CD14-positive monocyte (primary cell): Measurements from ENCODE around the gene CD40LG. TPM values are rescaled to one million over a fixed set of nuclear protein-coding genes. Genes with fewer than 3 reads are reported as not detected.

Source experiments
- DNase-seq, 3 donors: peaks; one replicate each; pipeline ENCODE4 v3.0.0-alpha.2; 2011 to 2022
- H2AFZ ChIP-seq: 2 replicates; pipeline ENCODE4 v1.6.0; 2012; ENCODE audit warnings: mild to moderate bottlenecking, low read depth, low read length, inconsistent platforms; ENCODE audit not compliant: insufficient read depth, poor library complexity, severe bottlenecking
- H3K27ac ChIP-seq, 2 donors: 1 replicate in 1 of 2; 2 replicates in 1 of 2; pipeline ENCODE4 v1.5.1; 2012 to 2013; ENCODE audit warnings: low read length in 2 of 2, control low read depth in 1 of 2, inconsistent platforms in 1 of 2, low read depth in 1 of 2, mild to moderate bottlenecking in 1 of 2
- H3K27me3 ChIP-seq, 2 donors: one replicate each; pipeline versions ENCODE4 v1.6.0 to v1.6.1; 2011 to 2013; ENCODE audit warnings: low read length in 2 of 2; ENCODE audit not compliant: control insufficient read depth in 2 of 2, insufficient read depth in 2 of 2
- H3K36me3 ChIP-seq, 2 donors: replicated peaks in 1 of 2; 1 replicate in 1 of 2; 2 replicates in 1 of 2; pipeline versions ENCODE4 v1.5.1 to v1.6.1; 2012 to 2013; ENCODE audit warnings: low read length in 2 of 2, control low read depth in 1 of 2, inconsistent platforms in 1 of 2, mild to moderate bottlenecking in 1 of 2; ENCODE audit not compliant: insufficient read depth in 2 of 2, control insufficient read depth in 1 of 2
- H3K4me1 ChIP-seq, 2 donors: 1 replicate in 1 of 2; 2 replicates in 1 of 2; pipeline versions ENCODE4 v1.5.1 to v1.6.1; 2012 to 2013; ENCODE audit warnings: low read length in 2 of 2, control low read depth in 1 of 2, inconsistent platforms in 1 of 2, mild to moderate bottlenecking in 1 of 2, moderate library complexity in 1 of 2; ENCODE audit not compliant: insufficient read depth in 2 of 2, control insufficient read depth in 1 of 2
- H3K4me2 ChIP-seq: replicated peaks from 2 replicates; pipeline ENCODE3; 2012; ENCODE audit warnings: low read length, moderate library complexity, mild to moderate bottlenecking; ENCODE audit not compliant: poor library complexity, severe bottlenecking; ENCODE audit errors: extremely low read depth
- H3K4me3 ChIP-seq, 3 experiments: fragments of 200-600 bp in 1 of 3; sonication (generic) in 1 of 3; replicated peaks in 1 of 3; 1 replicate in 2 of 3; 2 replicates in 1 of 3; pipeline ENCODE4 v1.5.1; 2011 to 2013; ENCODE audit warnings: low read length in 3 of 3, mild to moderate bottlenecking in 3 of 3, control low read depth in 2 of 3, low read depth in 2 of 3, inconsistent platforms in 1 of 3, moderate library complexity in 1 of 3
- H3K79me2 ChIP-seq: 2 replicates; pipeline ENCODE4 v1.6.0; 2012; ENCODE audit warnings: mild to moderate bottlenecking, control low read depth, inconsistent platforms, low read length, moderate library complexity; ENCODE audit not compliant: insufficient read depth
- H3K9ac ChIP-seq: 2 replicates; pipeline ENCODE4 v1.6.0; 2017; ENCODE audit warnings: low read length, mild to moderate bottlenecking; ENCODE audit not compliant: insufficient read depth, poor library complexity, severe bottlenecking
- H3K9me3 ChIP-seq, 2 donors: replicated peaks in 1 of 2; 1 replicate in 1 of 2; 2 replicates in 1 of 2; pipeline versions ENCODE4 v1.5.1 to v1.6.1; 2012 to 2013; ENCODE audit warnings: low read length in 2 of 2, control low read depth in 1 of 2; ENCODE audit not compliant: control insufficient read depth in 1 of 2, insufficient read depth in 1 of 2
- H4K20me1 ChIP-seq: 2 replicates; pipeline ENCODE4 v1.6.0; 2012; ENCODE audit warnings: mild to moderate bottlenecking, low read length, control low read depth, moderate library complexity; ENCODE audit not compliant: insufficient read depth
- H3K27ac Mint-ChIP-seq, 7 donors: one replicate each; pipeline ENCODE4 v1.8.0; 2020; ENCODE audit warnings: mild to moderate bottlenecking in 7 of 7, mixed read lengths in 7 of 7, moderate library complexity in 6 of 7, inconsistent platforms in 2 of 7
- H3K27me3 Mint-ChIP-seq, 3 donors: one replicate each; pipeline ENCODE4 v1.8.0; 2021 to 2022; ENCODE audit warnings: low read depth in 3 of 3, mild to moderate bottlenecking in 3 of 3, mixed read lengths in 3 of 3, moderate library complexity in 3 of 3, inconsistent platforms in 1 of 3
- H3K36me3 Mint-ChIP-seq, 2 donors: one replicate each; pipeline ENCODE4 v1.8.0; 2020; ENCODE audit warnings: mixed read lengths in 2 of 2, inconsistent platforms in 1 of 2, mild to moderate bottlenecking in 1 of 2
- H3K4me1 Mint-ChIP-seq: one replicate; pipeline ENCODE4 v1.8.0; 2020; ENCODE audit warnings: mild to moderate bottlenecking, mixed read lengths
- H3K4me3 Mint-ChIP-seq, 2 donors: one replicate each; pipeline ENCODE4 v1.8.0; 2020; ENCODE audit warnings: mild to moderate bottlenecking in 2 of 2, mixed read lengths in 2 of 2, moderate library complexity in 1 of 2
- H3K9me3 Mint-ChIP-seq, 7 donors: one replicate each; pipeline ENCODE4 v1.8.0; 2020 to 2022; ENCODE audit warnings: mixed read lengths in 7 of 7, mild to moderate bottlenecking in 6 of 7, moderate library complexity in 6 of 7, inconsistent platforms in 2 of 7
- WGBS: methylation state at CpG from one replicate; pipeline ENCODE4 v1.1.5; 2013; ENCODE audit warnings: missing lambda C conversion rate; ENCODE audit not compliant: insufficient coverage; 5-methylcytosine and 5-hydroxymethylcytosine counted together
- intact Hi-C, 2 donors: fragments of 100-400 bp; cut with micrococcal nuclease; formaldehyde crosslinking; loops; one replicate each; pipeline versions ENCODE4 v1.15.0 to v1.15.1; 2023
- polyA plus RNA-seq, 3 donors: library from polyadenylated mRNA; depleted of rRNA in 1 of 3; unstranded in 2 of 3; stranded (reverse) in 1 of 3; fragments of 300-500 nt in 2 of 3; fragments of >200 nt in 1 of 3; fragmentation: Illumina TruSeq in 2 of 3; gene quantifications; 1 replicate in 2 of 3; 2 replicates in 1 of 3; pipeline ENCODE4 v1.2.3, GENCODE V29; 2012 to 2021
- TF ChIP-seq, protein P1 (sequence below): fragments of 200-600 bp; IDR thresholded peaks from one replicate; pipeline ENCODE4 v1.8.0; 2022; ENCODE audit warnings: antibody characterized with exemption, mild to moderate bottlenecking

CD40LG gene
- polyA plus RNA-seq, 3 donors = 0.09 TPM; not detected in 2

GRCh38 chrX:136635235-136635634 lies 12.7 kb upstream of the CD40LG start:
- intact Hi-C loops = no loop called here
- peaks cover 0 to 2% of the 10 kb centered on the region in 2 donors for H3K36me3 Mint-ChIP-seq
- no peak overlapping the region for H3K4me3 Mint-ChIP-seq
- H3K27ac Mint-ChIP-seq = no peak overlapping the region
- no peaks in the 10 kb centered on the region for H3K79me2 ChIP-seq
- no peak overlapping the region for H3K9ac ChIP-seq
- H3K36me3 ChIP-seq = no peaks in the 10 kb centered on the region
- H3K27me3 Mint-ChIP-seq = peaks cover 0 to 1% (median 0%) of the 10 kb centered on the region in 3 donors
- no peak overlapping the region for H3K27ac ChIP-seq
- no peak overlapping the region for H3K4me2 ChIP-seq
- H3K9me3 Mint-ChIP-seq = no peaks in the 10 kb centered on the region
- WGBS = 100% methylated on average over 1 of the region's 6 CpGs
- no peaks in the 10 kb centered on the region for H3K27me3 ChIP-seq
- H3K4me1 Mint-ChIP-seq = peaks cover 16% of the 10 kb centered on the region
- no peaks in the 10 kb centered on the region for H4K20me1 ChIP-seq
- no peak overlapping the region for H2AFZ ChIP-seq
- no peak overlapping the region for H3K4me3 ChIP-seq
- TF ChIP-seq, protein P1, sequence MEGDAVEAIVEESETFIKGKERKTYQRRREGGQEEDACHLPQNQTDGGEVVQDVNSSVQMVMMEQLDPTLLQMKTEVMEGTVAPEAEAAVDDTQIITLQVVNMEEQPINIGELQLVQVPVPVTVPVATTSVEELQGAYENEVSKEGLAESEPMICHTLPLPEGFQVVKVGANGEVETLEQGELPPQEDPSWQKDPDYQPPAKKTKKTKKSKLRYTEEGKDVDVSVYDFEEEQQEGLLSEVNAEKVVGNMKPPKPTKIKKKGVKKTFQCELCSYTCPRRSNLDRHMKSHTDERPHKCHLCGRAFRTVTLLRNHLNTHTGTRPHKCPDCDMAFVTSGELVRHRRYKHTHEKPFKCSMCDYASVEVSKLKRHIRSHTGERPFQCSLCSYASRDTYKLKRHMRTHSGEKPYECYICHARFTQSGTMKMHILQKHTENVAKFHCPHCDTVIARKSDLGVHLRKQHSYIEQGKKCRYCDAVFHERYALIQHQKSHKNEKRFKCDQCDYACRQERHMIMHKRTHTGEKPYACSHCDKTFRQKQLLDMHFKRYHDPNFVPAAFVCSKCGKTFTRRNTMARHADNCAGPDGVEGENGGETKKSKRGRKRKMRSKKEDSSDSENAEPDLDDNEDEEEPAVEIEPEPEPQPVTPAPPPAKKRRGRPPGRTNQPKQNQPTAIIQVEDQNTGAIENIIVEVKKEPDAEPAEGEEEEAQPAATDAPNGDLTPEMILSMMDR = no peak
- no peaks in the 10 kb centered on the region for H3K9me3 ChIP-seq
- H3K4me1 ChIP-seq = no peaks in the 10 kb centered on the region
- no peak for DNase-seq

GRCh38 chrX:136636121-136636520 lies 11.8 kb upstream of the CD40LG start:
- no peaks in the 10 kb centered on the region for H3K4me1 ChIP-seq
- no peaks in the 10 kb centered on the region for H3K9me3 Mint-ChIP-seq

More at GRCh38 chrX:136636121-136636520, 11.8 kb upstream of the CD40LG start:
- Histone ChIP-seq H3K9ac (no peak overlapping the region), H3K36me3 (no peaks in the 10 kb centered on the region), H4K20me1 (no peaks in the 10 kb centered on the region), H2AFZ (no peak overlapping the region), H3K27me3 (no peaks in the 10 kb centered on the region), H3K4me2 (no peak overlapping the region), H3K4me3 (no peak overlapping the region), H3K9me3 (no peaks in the 10 kb centered on the region), H3K79me2 (no peaks in the 10 kb centered on the region), H3K27ac (no peak overlapping the region)
- no peak overlapping the region for H3K4me3 Mint-ChIP-seq
- H3K4me1 Mint-ChIP-seq = peaks cover 16% of the 10 kb centered on the region
- intact Hi-C loops = no loop called here
- DNase-seq = no peak
- no peak overlapping the region for H3K27ac Mint-ChIP-seq
- H3K36me3 Mint-ChIP-seq = peaks cover 0 to 2% of the 10 kb centered on the region in 2 donors
- H3K27me3 Mint-ChIP-seq = peaks cover 0 to 2% (median 0%) of the 10 kb centered on the region in 3 donors
- 100% methylated on average over 1 of the region's 3 CpGs for WGBS
- TF ChIP-seq, protein P1 = no peak
